A549 (cell line): ENCODE results near the gene KCNN1. TPM values are rescaled to one million over a fixed set of nuclear protein-coding genes. Genes with fewer than 3 reads are reported as not detected.

ENCODE experiments used
- ATAC-seq, 2 experiments: fragments of 200-7000 bp in 1 of 2; fragments of >200 bp in 1 of 2; cut with Nextera tagmentation in 1 of 2; cut with Tn5 transposase in 1 of 2; 3 replicates each; pipeline versions ENCODE4 v1.8.0 to v1.9.1; 2018 to 2020; ENCODE audit warnings: mild to moderate bottlenecking in 1 of 2, moderate library complexity in 1 of 2
- CTCF ChIA-PET: fragments of 300-600 bp; sonication (Branson Sonifier 250); formaldehyde crosslinking; extraction: SDS; loops from one replicate; lab custom pipeline; 2021; ENCODE audit warnings: antibody characterized with exemption, inconsistent platforms; lab: Yijun Ruan, JAX
- POLR2A ChIA-PET: fragments of 350-600 bp; formaldehyde crosslinking; extraction: SDS; loops from one replicate; lab custom pipeline; 2021; ENCODE audit warnings: antibody characterized with exemption, inconsistent platforms; lab: Yijun Ruan, JAX
- DNase-seq, 2 experiments: peaks; one replicate each; pipeline versions ENCODE4 v3.0.0 to v3.0.0-alpha.2; 2011 to 2016; ENCODE audit warnings: low read depth in 1 of 2, low spot score in 1 of 2
- FAIRE-seq: peaks from 2 replicates; lab custom pipeline; 2011; peaks lifted over from hg19 to GRCh38; lab: Jason Lieb, UNC
- H3K27ac ChIP-seq, 2 experiments: fragments of >200 bp; sonication (Bioruptor Twin); formaldehyde crosslinking; 3 replicates each; pipeline ENCODE4 v1.5.1; 2016 to 2017
- H3K4me1 ChIP-seq: fragments of >200 bp; sonication (Bioruptor Twin); formaldehyde crosslinking; 3 replicates; pipeline ENCODE4 v1.6.1; 2016
- H3K4me2 ChIP-seq: fragments of >200 bp; sonication (Bioruptor Twin); formaldehyde crosslinking; 3 replicates; pipeline ENCODE4 v1.6.1; 2016
- H3K4me3 ChIP-seq: fragments of >200 bp; sonication (Bioruptor Twin); formaldehyde crosslinking; 3 replicates; pipeline ENCODE4 v1.5.1; 2016
- H3K9me3 ChIP-seq: fragments of >200 bp; sonication (Bioruptor Twin); formaldehyde crosslinking; 3 replicates; pipeline ENCODE4 v1.6.1; 2016
- CBX2 ChIP-seq: fragments of 200-600 bp; sonication (generic); IDR thresholded peaks from 2 replicates; pipeline ENCODE4 v1.6.1; 2016; ENCODE audit warnings: low read depth, mild to moderate bottlenecking, borderline replicate concordance
- CEBPB ChIP-seq, 2 experiments: fragments of >200 bp in 1 of 2; sonication (Bioruptor Twin) in 1 of 2; formaldehyde crosslinking in 1 of 2; IDR thresholded peaks; 2 replicates each; pipeline ENCODE4 v1.6.1; 2012 to 2016
- CTCF ChIP-seq: fragments of >200 bp; sonication (Bioruptor Twin); formaldehyde crosslinking; IDR thresholded peaks from 3 replicates; pipeline ENCODE4 v1.5.1; 2016
- ELK1 ChIP-seq: fragments of 150-350 bp; IDR thresholded peaks from 2 replicates; pipeline ENCODE4 v1.6.1; 2014; ENCODE audit warnings: low read depth, mild to moderate bottlenecking, low read length
- EP300 ChIP-seq, 2 experiments: fragments of >200 bp; sonication (Bioruptor Twin); formaldehyde crosslinking; IDR thresholded peaks; 2 replicates in 1 of 2; 3 replicates in 1 of 2; pipeline ENCODE4 v1.6.1; 2016 to 2017
- FOSL2 ChIP-seq, 2 experiments: fragments of 450-650 bp in 1 of 2; fragments of >200 bp in 1 of 2; sonication (Bioruptor Twin) in 1 of 2; formaldehyde crosslinking; IDR thresholded peaks; 2 replicates each; pipeline versions ENCODE4 v1.5.0 to v1.6.1; 2016 to 2020; ENCODE audit warnings: mild to moderate bottlenecking in 1 of 2, moderate library complexity in 1 of 2
- HEYL ChIP-seq: fragments of 250-450 bp; sonication (Bioruptor Pico); IDR thresholded peaks from 2 replicates; pipeline ENCODE4 v1.8.0; 2021; ENCODE audit warnings: mild to moderate bottlenecking, moderate library complexity
- JUN ChIP-seq, 2 experiments: fragments of >200 bp; sonication (Bioruptor Twin); formaldehyde crosslinking; IDR thresholded peaks; 2 replicates in 1 of 2; 3 replicates in 1 of 2; pipeline ENCODE4 v1.6.1; 2016 to 2017
- MAFK ChIP-seq: fragments of 450-650 bp; IDR thresholded peaks from 2 replicates; pipeline ENCODE4 v1.6.1; 2014; ENCODE audit not compliant: partially characterized antibody
- MAZ ChIP-seq: fragments of 150-350 bp; IDR thresholded peaks from 2 replicates; pipeline ENCODE4 v1.6.1; 2014; ENCODE audit warnings: antibody characterized with exemption, low read depth, low read length, borderline replicate concordance
- MYC ChIP-seq: IDR thresholded peaks from 2 replicates; pipeline ENCODE4 v1.6.1; 2012; ENCODE audit warnings: mild to moderate bottlenecking, inconsistent platforms, low read length, improper control_type of control experiment, borderline replicate concordance
- PBX3 ChIP-seq: IDR thresholded peaks from 2 replicates; pipeline ENCODE4 v1.6.1; 2012
- PHF8 ChIP-seq: fragments of 200-600 bp; sonication (generic); IDR thresholded peaks from 2 replicates; pipeline ENCODE4 v1.6.1; 2016; ENCODE audit warnings: low read depth, mild to moderate bottlenecking, antibody characterized with exemption, moderate library complexity, borderline replicate concordance
- RAD21 ChIP-seq, 2 experiments: fragments of >200 bp in 1 of 2; sonication (Bioruptor Twin) in 1 of 2; formaldehyde crosslinking in 1 of 2; IDR thresholded peaks in 1 of 2; conservative IDR thresholded peaks in 1 of 2; 2 replicates in 1 of 2; 3 replicates in 1 of 2; pipeline ENCODE4 v1.6.1; 2012 to 2018; ENCODE audit warnings: inconsistent platforms in 1 of 2
- RFX5 ChIP-seq: fragments of 450-650 bp; IDR thresholded peaks from 2 replicates; pipeline ENCODE4 v1.7.1; 2014; ENCODE audit warnings: antibody characterized with exemption, mild to moderate bottlenecking, moderate library complexity
- SMC3 ChIP-seq: fragments of >200 bp; sonication (Bioruptor Twin); formaldehyde crosslinking; IDR thresholded peaks from 3 replicates; pipeline ENCODE4 v1.6.1; 2018; ENCODE audit warnings: inconsistent platforms
- SREBF2 ChIP-seq: fragments of 450-650 bp; IDR thresholded peaks from 2 replicates; pipeline ENCODE4 v1.6.1; 2014; ENCODE audit warnings: mild to moderate bottlenecking, moderate library complexity
- TFCP2L1 ChIP-seq: fragments of 250-450 bp; sonication (Bioruptor Pico); IDR thresholded peaks from 2 replicates; pipeline ENCODE4 v1.5.0; 2021; ENCODE audit warnings: mild to moderate bottlenecking
- ZNF302 ChIP-seq: fragments of 250-450 bp; sonication (Bioruptor Pico); IDR thresholded peaks from 2 replicates; pipeline ENCODE4 v1.9.0; 2021; ENCODE audit warnings: inconsistent platforms, mild to moderate bottlenecking, moderate library complexity
- ZSCAN20 ChIP-seq: fragments of 250-450 bp; sonication (Bioruptor Pico); IDR thresholded peaks from 2 replicates; pipeline ENCODE4 v1.8.0; 2022; ENCODE audit warnings: mild to moderate bottlenecking, moderate library complexity
- WGBS: methylation state at CpG from one replicate; pipeline ENCODE4 v1.1.6; 2017; ENCODE audit errors: missing lambda C conversion rate; 5-methylcytosine and 5-hydroxymethylcytosine counted together
- polyA plus RNA-seq, 4 experiments: library from polyadenylated mRNA; depleted of rRNA in 3 of 4; stranded (reverse); fragments of >200 nt; fragmentation: RNase III in 1 of 4; extraction: RNeasy Plus Mini Kit Qiagen cat#74134 plus additional on column Dnase treatment in 1 of 4; gene quantifications; 2 replicates in 3 of 4; 3 replicates in 1 of 4; pipeline ENCODE4 v1.2.3, GENCODE V29; 2011 to 2017
- TF ChIP-seq, protein P1 (sequence below): IDR thresholded peaks from 2 replicates; pipeline ENCODE4 v1.6.1; 2012

KCNN1 gene
- polyA plus RNA-seq, 2 of the 4 experiments (the other 2 are of a cell fraction): 0.43 to 0.85 TPM

GRCh38 chr19:18007044-18007916 is 40.4 kb downstream of the KCNN1 start:
- POLR2A ChIA-PET: no interaction called here
- ATAC-seq (peak; percentile 93 to 94), DNase-seq (peak in 1 of 2 experiments; percentile 75), FAIRE-seq (no peak)
- H3K9me3 ChIP-seq: no peaks in the 10 kb centered on the region
- H3K4me1 ChIP-seq: peaks cover 30% of the 10 kb centered on the region
- TF ChIP-seq, protein P1, sequence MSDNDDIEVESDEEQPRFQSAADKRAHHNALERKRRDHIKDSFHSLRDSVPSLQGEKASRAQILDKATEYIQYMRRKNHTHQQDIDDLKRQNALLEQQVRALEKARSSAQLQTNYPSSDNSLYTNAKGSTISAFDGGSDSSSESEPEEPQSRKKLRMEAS: peak; percentile 46; the same call in 1 of the 2 replicates
- TF ChIP-seq SMC3: peak; percentile 84
- TF ChIP-seq CTCF: peak; percentile 87
- TF ChIP-seq PBX3: no peak
- TF ChIP-seq FOSL2 (IDR thresholded peaks at IDR 0.05): no peak
- 0 out of 2 replicates have a peak, but pooled peaks have one; percentile 12 for TF ChIP-seq FOSL2 (CRISPR knock-in tag; IDR thresholded peaks at IDR 0.05)
- TF ChIP-seq RAD21 (conservative IDR thresholded peaks at IDR 0.05 in 1 of 2, IDR thresholded peaks at IDR 0.05 in 1 of 2): peak; percentile 90
- H3K4me2 ChIP-seq: peak overlapping the region; percentile 53
- WGBS: 72% methylated on average over 29 of the region's 46 CpGs
- CTCF ChIA-PET: interaction anchor here (0.5 to 8.3 kb wide), 19 partner anchors 9 to 155 kb away, joined by 3 to 136 read pairs (median 4); no protein-coding TSS in a partner anchor
- peak overlapping the region; percentile 62 to 76; a peak in 5 of 6 replicates for H3K27ac ChIP-seq
- H3K4me3 ChIP-seq: no peak overlapping the region

DNA sequence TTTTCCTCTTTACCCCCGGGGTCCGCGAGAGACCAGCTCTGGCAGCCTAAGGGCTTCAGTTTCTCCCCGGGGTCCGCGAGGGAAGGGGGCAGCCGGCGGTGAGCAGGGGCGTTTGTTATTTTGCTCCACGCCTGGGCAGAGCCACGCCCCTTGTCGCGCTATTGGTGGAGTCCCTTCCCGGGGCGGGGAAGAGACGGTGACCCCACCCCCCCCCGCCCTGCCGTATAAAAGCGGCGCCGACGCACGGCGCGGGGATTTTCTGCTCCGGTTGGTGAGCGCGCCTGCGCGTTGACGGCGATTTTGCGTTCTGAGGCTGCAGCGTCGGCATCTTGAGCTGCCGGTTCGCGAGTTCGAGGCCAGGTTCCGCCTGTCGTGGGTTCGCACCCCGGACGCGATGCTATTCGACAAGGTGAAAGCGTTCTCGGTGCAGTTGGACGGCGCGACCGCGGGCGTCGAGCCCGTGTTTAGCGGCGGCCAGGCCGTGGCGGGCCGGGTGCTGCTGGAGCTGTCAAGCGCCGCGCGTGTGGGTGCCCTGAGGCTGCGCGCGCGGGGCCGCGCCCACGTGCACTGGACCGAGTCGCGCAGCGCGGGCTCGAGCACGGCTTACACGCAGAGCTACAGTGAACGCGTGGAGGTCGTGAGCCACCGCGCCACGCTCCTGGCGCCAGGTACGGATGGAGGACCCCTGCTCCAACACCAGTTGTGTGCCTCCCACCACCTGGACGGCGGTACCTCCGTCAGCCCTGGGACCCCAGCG is 41.2 kb downstream of the KCNN1 start, which contains the start of gene ARRDC2:
TSS of gene ARRDC2 (plus strand) at position 254 of the 757 bp plus-strand sequence. CDS start at position 395, 141 bp downstream.
- ChIA-PET CTCF (interaction anchor here (0.7 to 8.3 kb wide), 14 partner anchors 8 to 154 kb away, joined by 3 to 136 read pairs (median 4); no protein-coding TSS in a partner anchor), POLR2A (no interaction called here)
- H3K27ac ChIP-seq: peak within 1 kb of the TSS; percentile 62 to 76; a peak in 5 of 6 replicates
- FAIRE-seq (no peak), ATAC-seq (peak in 1 of 2 experiments; percentile 5; a peak in 1 of 6 replicates), DNase-seq (no peak)
- H3K9me3 ChIP-seq: no peaks in the 10 kb centered on the region
- WGBS: 96% methylated on average over 73 of the region's 92 CpGs
- TF ChIP-seq, protein P1: no peak
- TF ChIP-seq EP300 (IDR thresholded peaks at IDR 0.05) (no peak), PHF8 (no peak), SREBF2 (no peak), MAFK (no peak), MAZ (no peak), ELK1 (no peak), PBX3 (no peak), MYC (no peak), TFCP2L1 (CRISPR knock-in tag) (no peak), CBX2 (no peak), ZSCAN20 (no peak), JUN (IDR thresholded peaks at IDR 0.05) (no peak), CEBPB (IDR thresholded peaks at IDR 0.05) (no peak), HEYL (CRISPR knock-in tag) (no peak), ZNF302 (CRISPR knock-in tag) (no peak), RFX5 (no peak)
- H3K4me1 ChIP-seq: peaks cover 31% of the 10 kb centered on the region
- no peak within 1 kb of the TSS for H3K4me3 ChIP-seq
- peak within 1 kb of the TSS; percentile 53 for H3K4me2 ChIP-seq
